RWPE1 (cell line): Measurements from ENCODE around the gene CHMP4A.

Experiments
- CTCF ChIA-PET: fragments of 350-600 bp; sonication (Branson Sonifier 250); formaldehyde crosslinking; extraction: SDS; loops from one replicate; lab custom pipeline; 2021; lab: Yijun Ruan, JAX
- POLR2A ChIA-PET: fragments of 400-600 bp; formaldehyde crosslinking; extraction: SDS; loops from one replicate; lab custom pipeline; 2020; ENCODE audit warnings: antibody characterized with exemption; ENCODE audit not compliant: low non-redundant PET; lab: Yijun Ruan, JAX
- DNase-seq: peaks from one replicate; pipeline ENCODE4 v3.0.0; 2012; ENCODE audit warnings: low spot score
- H3K27ac ChIP-seq: fragments of 450-650 bp; 2 replicates; pipeline ENCODE4 v1.5.1; 2017
- TF ChIP-seq, protein P1 (sequence below): fragments of 450-650 bp; conservative IDR thresholded peaks from 2 replicates; pipeline ENCODE4 v1.5.1; 2017; ENCODE audit warnings: low read depth, mild to moderate bottlenecking

The CHMP4A gene

DNA sequence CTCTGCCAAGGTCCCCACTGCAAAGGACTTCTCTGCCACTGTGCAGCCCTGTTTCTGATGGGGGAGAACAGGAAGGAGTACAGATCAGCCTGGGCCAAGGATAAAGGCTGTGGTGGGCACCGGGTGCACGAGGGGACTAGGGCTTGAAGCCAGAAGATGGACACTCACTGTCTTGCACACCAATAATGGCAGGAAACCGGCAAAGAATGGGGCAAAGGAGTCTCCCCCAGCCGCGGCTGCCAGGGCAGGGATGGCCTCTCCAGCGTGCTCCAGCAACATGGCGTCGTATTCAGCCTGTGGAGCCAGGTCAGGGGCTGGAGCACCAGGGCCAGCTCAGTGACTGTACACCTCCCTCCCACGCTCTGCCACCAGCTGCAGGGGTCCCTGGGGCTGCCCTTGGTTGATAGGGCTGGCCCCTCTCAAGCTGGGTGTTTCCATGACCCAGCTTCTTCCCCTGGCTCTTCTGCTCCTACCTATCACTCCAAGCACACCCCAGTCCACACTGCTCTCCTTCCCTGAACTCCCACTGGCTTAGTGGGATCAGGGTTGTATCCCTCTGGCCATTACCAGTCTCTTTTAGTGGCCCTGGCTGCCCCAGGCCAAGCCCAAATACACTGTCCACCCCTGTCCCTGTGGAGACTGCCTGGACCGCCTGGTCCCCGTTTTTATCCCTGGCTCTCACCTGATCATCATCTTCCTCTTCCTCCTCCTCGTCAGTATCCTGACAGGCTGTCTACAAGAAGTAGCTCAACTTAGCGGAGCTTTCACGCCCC, 31.0 kb downstream of the CHMP4A start:
- TF ChIP-seq, protein P1, sequence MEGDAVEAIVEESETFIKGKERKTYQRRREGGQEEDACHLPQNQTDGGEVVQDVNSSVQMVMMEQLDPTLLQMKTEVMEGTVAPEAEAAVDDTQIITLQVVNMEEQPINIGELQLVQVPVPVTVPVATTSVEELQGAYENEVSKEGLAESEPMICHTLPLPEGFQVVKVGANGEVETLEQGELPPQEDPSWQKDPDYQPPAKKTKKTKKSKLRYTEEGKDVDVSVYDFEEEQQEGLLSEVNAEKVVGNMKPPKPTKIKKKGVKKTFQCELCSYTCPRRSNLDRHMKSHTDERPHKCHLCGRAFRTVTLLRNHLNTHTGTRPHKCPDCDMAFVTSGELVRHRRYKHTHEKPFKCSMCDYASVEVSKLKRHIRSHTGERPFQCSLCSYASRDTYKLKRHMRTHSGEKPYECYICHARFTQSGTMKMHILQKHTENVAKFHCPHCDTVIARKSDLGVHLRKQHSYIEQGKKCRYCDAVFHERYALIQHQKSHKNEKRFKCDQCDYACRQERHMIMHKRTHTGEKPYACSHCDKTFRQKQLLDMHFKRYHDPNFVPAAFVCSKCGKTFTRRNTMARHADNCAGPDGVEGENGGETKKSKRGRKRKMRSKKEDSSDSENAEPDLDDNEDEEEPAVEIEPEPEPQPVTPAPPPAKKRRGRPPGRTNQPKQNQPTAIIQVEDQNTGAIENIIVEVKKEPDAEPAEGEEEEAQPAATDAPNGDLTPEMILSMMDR, result no peak
- no peak for DNase-seq
- POLR2A ChIA-PET, result interaction anchor here (0.6 kb wide), 1 partner anchor 11 kb away, joined by 7 read pairs; no protein-coding TSS in a partner anchor
- H3K27ac ChIP-seq, result peak overlapping the region; percentile 9; the same call in 1 of the 2 replicates
- CTCF ChIA-PET, result interaction anchor here (0.7 kb wide), 1 partner anchor 28 kb away, joined by 3 read pairs; no protein-coding TSS in a partner anchor

DNA sequence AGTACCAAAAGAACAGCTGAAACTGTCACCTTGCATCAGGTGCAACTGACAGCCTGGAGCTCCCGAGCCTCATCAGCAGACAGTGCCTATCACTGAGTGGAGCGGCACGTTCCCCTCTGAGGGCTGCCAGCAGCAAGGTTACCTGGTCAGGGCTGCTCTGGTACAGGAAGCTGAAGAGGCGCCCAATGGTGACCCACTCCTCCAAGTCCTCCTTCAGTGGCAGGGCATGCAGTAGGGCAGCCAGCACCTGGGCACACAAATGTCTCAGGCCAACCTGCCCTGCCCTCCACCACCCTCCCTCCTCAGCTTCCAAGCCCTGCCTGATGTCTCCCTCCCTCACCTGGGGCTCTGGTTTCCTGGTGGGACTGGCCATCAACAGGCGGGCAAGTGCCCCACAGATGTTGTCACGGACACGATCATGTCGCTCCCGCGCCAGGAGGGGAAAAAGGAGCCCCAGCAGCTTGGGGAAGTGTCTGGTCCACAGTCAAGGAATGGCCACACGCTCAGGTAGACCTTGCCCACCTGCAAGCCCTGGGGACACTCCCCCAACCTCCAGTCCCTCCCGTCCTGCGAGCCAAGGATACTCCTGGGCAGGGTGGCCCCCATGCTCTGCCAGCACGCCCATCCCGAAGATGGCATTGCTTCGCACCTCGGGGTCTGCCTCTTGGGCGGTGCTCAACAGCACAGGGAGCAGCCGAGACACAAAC, 31.8 kb downstream of the CHMP4A start:
- no peak for DNase-seq
- CTCF ChIA-PET, result interaction anchor here (0.7 to 1.1 kb wide), 3 partner anchors 20 to 124 kb away, joined by 3 to 5 read pairs (median 3); partner anchors contain the start of gene IRF9
- POLR2A ChIA-PET, result no interaction called here
- peak overlapping the region; percentile 9; the same call in 1 of the 2 replicates for H3K27ac ChIP-seq
- TF ChIP-seq, protein P1, result no peak

DNA sequence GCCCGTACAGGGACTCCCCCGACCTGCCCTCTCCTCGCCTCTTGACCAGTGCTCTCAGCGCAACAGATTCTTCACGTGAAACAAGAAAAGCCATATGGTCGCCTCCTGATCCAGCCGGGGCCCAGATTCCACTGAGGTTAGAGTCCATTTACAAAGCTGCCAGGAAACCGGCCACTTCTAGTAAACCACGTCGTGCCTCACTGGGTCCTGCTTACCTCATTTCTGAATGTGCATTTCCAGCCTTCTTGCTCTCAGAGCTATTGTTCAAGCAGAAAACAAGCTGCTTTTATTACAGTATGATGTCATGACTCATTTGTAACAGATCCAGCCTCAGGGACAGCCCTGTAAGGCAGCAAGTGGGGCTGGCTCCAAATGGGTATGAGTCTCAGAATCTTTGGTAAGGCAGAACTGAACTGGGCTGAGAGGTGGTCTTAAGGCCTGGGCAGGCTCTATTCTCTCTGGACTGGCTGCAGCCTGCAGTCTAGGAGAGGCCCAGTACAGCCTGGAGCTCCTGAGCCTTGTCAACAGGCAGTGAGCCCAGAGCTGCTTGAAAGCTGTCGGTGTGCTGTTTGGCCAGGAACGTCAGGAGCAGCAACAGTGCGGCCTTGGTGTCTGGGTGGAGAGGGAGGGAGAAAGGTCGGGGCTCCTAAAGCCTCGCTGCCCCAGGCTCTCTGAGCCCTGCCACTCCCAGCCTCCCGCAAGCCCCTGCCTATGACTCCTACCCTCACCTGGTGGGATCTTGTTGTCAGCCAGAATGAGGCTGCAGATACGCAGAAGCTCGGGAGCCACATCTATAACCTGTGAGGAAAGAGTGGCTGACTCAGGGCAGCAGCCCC, 33.1 kb downstream of the CHMP4A start:
- H3K27ac ChIP-seq, result peak overlapping the region; percentile 60
- TF ChIP-seq, protein P1, result no peak
- ChIA-PET CTCF (interaction anchor here (0.7 to 1.0 kb wide), 3 partner anchors 9 to 919 kb away, joined by 3 to 5 read pairs (median 4); partner anchors contain the start of genes IPO4 and IRF9), POLR2A (no interaction called here)
- DNase-seq, result no peak

DNA sequence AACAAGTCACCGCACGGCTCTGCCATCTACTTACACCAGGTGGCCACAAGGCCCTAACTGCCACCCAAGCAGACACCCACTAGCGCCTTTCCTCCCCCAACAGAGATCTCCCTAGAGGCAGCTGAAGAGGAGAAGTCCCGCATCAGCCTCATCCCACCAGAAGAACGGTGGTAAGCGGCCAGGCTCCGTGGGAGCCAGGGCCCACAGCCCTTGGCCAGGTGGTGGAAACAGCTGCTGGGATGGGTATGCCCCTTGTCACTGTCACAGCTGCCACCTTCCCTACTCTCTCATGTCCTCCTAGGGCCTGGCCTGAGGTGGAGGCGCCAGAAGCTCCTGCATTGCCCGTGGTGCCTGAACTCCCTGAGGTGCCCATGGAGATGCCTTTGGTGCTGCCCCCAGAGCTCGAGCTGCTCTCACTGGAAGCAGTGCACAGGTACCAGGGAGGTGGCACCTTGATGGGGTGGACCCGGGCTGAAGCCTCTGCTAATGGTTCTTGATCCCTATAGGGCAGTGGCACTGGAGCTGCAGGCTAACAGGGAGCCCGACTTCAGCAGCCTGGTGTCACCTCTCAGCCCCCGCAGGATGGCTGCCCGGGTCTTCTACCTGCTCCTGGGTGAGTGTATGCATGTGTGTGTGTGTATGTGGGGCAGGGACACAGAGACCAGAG, 33.9 kb downstream of the CHMP4A start:
- ChIA-PET CTCF (interaction anchor here (0.6 kb wide), 2 partner anchors 12 to 18 kb away, joined by 3 to 5 read pairs; partner anchors contain the start of gene IRF9), POLR2A (no interaction called here)
- H3K27ac ChIP-seq, result peak overlapping the region; percentile 60

DNA sequence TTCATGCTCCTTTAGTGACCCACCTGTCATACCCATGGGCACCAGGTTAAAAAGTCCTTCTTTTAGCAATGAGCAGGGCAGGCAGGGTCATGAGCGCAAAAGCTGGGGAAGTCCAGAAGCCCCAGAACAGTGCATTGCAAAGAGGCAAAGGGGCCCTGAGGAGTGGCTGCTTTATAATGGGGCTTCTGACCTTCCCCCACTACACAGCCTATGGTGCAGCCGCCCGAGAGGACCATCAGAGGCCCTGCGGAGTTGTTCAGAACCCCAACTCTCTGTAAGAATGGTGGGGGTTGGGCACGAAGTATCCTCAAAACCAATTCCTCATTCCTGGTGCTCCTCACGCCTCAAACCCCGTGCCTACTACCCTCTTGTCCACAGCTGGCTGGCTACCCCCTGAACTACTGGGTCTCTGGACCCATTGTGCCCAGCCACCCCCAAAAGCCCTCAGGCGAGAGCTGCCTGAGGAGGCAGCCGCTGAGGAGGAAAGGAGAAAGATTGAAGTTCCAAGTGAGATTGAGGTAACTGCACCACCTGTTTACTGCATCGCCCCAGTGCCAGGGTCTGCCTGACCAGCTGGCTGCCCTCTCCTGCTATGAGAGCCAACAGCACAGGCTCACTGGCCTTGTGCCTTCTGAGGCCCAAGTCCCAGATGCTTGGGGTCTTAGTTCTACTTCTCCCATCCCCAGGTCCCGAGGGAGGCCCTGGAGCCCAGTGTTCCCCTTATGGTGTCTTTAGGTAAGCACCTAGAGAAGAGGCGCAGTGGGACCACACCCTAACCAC, 34.7 kb downstream of the CHMP4A start:
- CTCF ChIA-PET, result interaction anchor here (0.6 to 0.7 kb wide), 3 partner anchors 12 to 36 kb away, joined by 3 to 5 read pairs (median 3); partner anchors contain the start of gene IRF9
- TF ChIP-seq, protein P1, result no peak
- peak overlapping the region; percentile 60 for H3K27ac ChIP-seq
- POLR2A ChIA-PET, result no interaction called here
- DNase-seq, result no peak

More for the DNA sequence above, 33.9 kb downstream of the CHMP4A start:
- TF ChIP-seq, protein P1, result no peak
- DNase-seq, result no peak
